Measurements from ENCODE around the gene METTL2B.
"Not testable (repeated sequence)": the region's sequence is repeated elsewhere in the genome, so short reads cannot be mapped to it uniquely, and the experiment has no call there.

The METTL2B gene

DNA sequence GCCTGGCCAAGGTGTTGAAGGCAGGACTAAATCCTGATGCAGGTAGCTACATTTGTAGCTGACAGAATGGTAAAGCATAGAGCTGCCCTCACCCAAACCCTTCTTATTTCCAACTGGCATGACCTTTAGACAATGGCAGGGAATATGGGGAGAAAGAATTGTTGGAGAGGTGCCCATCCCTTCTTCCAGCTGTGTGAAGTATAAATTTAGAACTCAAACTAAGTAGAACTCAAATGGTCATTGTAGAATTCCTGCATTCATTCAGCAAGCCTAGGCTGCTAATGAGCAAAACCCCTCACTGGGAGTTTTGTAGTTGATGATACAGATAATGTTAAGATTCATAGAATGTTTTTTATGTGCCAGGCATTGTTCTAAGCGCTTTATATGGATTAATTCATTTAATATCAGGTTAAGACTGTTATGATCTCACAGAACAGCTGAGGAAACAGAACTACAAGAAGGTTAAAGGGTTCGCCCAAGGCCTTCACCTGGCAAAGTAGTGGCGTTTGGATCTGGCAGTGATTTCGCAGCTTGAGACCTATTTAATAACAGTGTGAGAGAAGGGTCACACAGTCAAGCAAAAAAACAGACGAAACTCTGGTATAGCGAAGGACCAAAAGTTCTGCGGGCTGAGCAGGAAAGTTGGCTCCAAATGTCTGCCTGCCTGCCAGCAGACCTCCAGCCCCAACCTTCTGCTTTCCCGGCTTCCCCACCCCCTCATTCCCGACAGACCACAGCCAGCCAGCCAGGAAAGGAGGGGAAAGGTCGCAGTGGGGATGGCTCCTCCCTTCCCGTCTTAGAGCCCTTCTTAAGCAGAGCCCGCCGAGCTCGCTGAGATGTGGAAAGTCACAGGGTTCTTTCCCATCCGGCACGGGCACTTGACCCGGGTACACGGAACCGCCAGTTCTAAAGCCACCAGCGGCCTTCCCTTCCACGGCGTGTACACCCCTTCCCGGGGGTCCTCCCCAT, 22.4 kb upstream of the METTL2B start:
- Mint-ChIP-seq H3K4me1 (peaks cover 59% of the 10 kb centered on the region), H3K27ac (peak overlapping the region; percentile 93), H3K36me3 (ENCODE audit: low read depth) (peaks cover 19% of the 10 kb centered on the region), H3K4me3 (peak overlapping the region; percentile 98), H3K9me3 (no peaks in the 10 kb centered on the region), H3K27me3 (ENCODE audit: low read depth, poor library complexity) (no peaks in the 10 kb centered on the region)
- DNase-seq: peak; percentile 75
- TF ChIP-seq, protein P1, sequence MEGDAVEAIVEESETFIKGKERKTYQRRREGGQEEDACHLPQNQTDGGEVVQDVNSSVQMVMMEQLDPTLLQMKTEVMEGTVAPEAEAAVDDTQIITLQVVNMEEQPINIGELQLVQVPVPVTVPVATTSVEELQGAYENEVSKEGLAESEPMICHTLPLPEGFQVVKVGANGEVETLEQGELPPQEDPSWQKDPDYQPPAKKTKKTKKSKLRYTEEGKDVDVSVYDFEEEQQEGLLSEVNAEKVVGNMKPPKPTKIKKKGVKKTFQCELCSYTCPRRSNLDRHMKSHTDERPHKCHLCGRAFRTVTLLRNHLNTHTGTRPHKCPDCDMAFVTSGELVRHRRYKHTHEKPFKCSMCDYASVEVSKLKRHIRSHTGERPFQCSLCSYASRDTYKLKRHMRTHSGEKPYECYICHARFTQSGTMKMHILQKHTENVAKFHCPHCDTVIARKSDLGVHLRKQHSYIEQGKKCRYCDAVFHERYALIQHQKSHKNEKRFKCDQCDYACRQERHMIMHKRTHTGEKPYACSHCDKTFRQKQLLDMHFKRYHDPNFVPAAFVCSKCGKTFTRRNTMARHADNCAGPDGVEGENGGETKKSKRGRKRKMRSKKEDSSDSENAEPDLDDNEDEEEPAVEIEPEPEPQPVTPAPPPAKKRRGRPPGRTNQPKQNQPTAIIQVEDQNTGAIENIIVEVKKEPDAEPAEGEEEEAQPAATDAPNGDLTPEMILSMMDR (IDR thresholded peaks at IDR 0.05): no peak

DNA sequence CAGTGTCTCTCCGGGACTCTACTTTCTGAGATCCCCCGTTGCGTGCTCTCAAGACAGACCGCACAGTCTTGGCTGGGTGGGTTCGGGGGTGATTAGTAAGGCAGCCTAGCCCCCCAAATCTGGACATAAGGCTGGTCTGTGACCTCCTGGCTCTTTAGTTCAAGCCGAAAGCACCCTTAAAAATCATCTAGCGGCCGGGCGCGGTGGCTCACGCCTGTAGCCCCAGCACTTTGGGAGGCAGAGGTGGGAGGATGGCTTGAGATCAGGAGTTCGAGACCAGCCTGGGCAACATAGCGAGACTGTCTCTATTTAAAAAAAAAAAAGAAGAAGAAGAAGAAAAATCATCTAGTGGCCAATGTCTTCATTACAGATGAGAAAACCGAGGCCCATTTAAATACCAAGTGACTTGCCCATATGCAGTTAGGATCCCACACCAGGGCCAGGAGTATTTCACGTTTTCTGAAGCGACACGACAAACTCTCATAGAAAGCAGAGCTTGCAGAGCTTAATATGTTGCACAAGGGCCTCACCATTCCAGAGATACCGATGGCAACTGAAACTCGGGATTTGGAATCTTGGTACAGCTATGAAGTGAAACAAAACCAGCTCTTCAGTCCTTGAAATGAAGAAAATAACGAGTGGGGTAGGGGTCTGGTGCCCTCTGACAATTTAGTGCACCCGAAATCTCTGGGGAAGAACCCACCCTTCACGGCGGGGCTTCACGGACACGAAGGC, 21.6 kb upstream of the METTL2B start:
- Mint-ChIP-seq H3K9me3 (no peaks in the 10 kb centered on the region), H3K4me1 (peaks cover 68% of the 10 kb centered on the region), H3K27ac (peak overlapping the region; percentile 93), H3K36me3 (ENCODE audit: low read depth) (peaks cover 27% of the 10 kb centered on the region), H3K4me3 (peak overlapping the region; percentile 98), H3K27me3 (ENCODE audit: low read depth, poor library complexity) (no peaks in the 10 kb centered on the region)
- TF ChIP-seq, protein P1 (IDR thresholded peaks at IDR 0.05): no peak
- DNase-seq: no peak

DNA sequence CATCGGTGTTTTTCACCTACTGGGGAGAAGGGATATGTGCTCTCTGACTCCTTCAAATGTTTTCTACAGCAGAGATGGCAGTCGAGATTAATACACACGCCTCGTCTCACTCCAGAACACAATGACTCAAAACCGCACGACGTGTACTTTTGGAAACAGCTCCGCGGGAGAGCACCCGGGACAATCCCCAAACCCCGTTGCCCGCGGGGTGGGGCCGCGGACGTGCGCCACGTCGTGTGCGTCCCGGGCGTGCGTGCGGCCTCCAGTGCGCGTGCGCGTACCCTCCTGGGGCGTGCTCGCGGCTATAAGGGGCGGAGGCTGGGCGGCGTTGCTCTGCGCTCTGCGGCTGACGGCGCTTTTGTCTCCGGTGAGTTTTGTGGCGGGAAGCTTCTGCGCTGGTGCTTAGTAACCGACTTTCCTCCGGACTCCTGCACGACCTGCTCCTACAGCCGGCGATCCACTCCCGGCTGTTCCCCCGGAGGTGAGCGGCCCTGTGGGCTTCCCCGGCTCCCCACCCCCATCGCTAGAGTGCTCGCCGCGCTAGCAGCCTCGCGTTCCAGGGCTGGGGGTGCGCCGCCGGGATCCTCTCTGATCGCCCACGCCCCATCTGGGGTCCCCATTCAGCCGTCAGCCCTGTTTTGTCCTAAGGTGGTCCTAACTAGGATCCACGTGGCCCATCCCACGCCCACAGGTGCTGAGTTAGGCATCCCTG, 20.8 kb upstream of the METTL2B start, which contains the start of gene HILPDA:
TSS of gene HILPDA (plus strand) at position 336 of the 712 bp plus-strand sequence. CDS start 1,391 bp downstream, outside the sequence.
- Mint-ChIP-seq H3K9me3 (no peaks in the 10 kb centered on the region), H3K27me3 (ENCODE audit: low read depth, poor library complexity) (no peaks in the 10 kb centered on the region), H3K4me1 (peaks cover 70% of the 10 kb centered on the region), H3K36me3 (ENCODE audit: low read depth) (peaks cover 29% of the 10 kb centered on the region), H3K4me3 (peak within 1 kb of the TSS; percentile 98), H3K27ac (peak within 1 kb of the TSS; percentile 97)
- TF ChIP-seq, protein P1 (IDR thresholded peaks at IDR 0.05): no peak
- peak; percentile 86 for DNase-seq

DNA sequence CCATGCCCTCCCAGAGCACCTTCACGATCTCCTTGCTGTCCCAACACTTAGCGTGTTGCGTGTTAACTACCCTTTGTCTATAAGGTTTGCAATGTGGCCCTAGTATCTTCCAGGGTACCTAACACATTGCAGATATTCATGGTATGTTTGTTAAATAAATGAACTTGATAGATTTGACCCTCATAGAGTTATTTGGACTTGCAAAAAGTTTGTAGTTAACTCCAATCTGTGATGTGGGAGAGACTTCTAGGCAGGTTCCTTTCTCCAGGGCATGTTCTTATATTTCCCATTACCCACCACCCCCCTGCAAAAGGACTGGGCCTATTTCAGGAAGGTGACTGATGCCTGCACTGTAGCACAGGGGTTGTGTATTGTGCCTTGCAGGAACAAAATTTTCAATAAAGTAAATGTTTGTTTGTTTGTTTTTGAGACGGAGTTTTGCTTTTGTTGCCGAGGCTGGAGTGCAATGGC, 20.3 kb upstream of the METTL2B start:
- Mint-ChIP-seq H3K27me3 (ENCODE audit: low read depth, poor library complexity) (no peaks in the 10 kb centered on the region), H3K9me3 (no peaks in the 10 kb centered on the region), H3K36me3 (ENCODE audit: low read depth) (peaks cover 30% of the 10 kb centered on the region), H3K27ac (peak overlapping the region; percentile 97), H3K4me3 (peak overlapping the region; percentile 98), H3K4me1 (peaks cover 70% of the 10 kb centered on the region)
- DNase-seq: no peak
- TF ChIP-seq, protein P1 (IDR thresholded peaks at IDR 0.05): no peak

DNA sequence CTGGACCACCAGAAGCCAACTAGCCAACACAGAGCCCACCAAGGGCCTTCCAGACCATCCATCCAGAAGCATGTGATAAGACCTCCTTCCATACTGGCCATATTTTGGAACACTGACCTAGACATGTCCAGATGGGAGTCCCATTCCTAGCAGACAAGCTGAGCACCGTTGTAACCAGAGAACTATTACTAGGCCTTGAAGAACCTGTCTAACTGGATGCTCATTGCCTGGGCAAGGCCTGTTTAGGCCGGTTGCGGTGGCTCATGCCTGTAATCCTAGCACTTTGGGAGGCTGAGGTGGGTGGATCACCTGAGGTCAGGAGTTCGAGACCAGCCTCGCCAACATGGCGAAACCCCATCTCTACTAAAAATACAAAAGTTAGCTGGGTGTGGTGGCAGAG, 19.2 kb upstream of the METTL2B start:
- Mint-ChIP-seq H3K4me1 (peaks cover 65% of the 10 kb centered on the region), H3K4me3 (peak overlapping the region; percentile 98), H3K36me3 (ENCODE audit: low read depth) (peaks cover 38% of the 10 kb centered on the region)
- not testable (repeated sequence) for DNase-seq; H3K9me3 Mint-ChIP-seq; H3K27me3 Mint-ChIP-seq (ENCODE audit: low read depth, poor library complexity); H3K27ac Mint-ChIP-seq
